DND-41 (cell line): Measurements from ENCODE around the gene FAM83E.

ENCODE experiments used
- ATAC-seq: fragments of 200-7000 bp; cut with Tn5 transposase; 3 replicates; pipeline ENCODE4 v1.9.1; 2021; ENCODE audit warnings: low read depth; ENCODE audit not compliant: insufficient read depth
- DNase-seq: peaks from one replicate; pipeline ENCODE4 v3.0.0-alpha.2; 2020
- H2AFZ ChIP-seq: 2 replicates; pipeline ENCODE4 v1.6.0; 2012; ENCODE audit warnings: low read depth, low read length
- H3K27ac ChIP-seq: 2 replicates; pipeline ENCODE4 v1.5.1; 2012; ENCODE audit warnings: low read length, inconsistent platforms
- H3K27me3 ChIP-seq: fragments of 200-600 bp; sonication (generic); 2 replicates; pipeline ENCODE4 v1.6.0; 2012; ENCODE audit warnings: low read length, mild to moderate bottlenecking, inconsistent platforms; ENCODE audit not compliant: insufficient read depth, poor library complexity
- H3K36me3 ChIP-seq: 2 replicates; pipeline ENCODE4 v1.5.1; 2012; ENCODE audit warnings: low read length, inconsistent platforms; ENCODE audit not compliant: insufficient read depth
- H3K4me1 ChIP-seq: 2 replicates; pipeline ENCODE4 v1.5.1; 2012; ENCODE audit warnings: mild to moderate bottlenecking, low read length; ENCODE audit not compliant: insufficient read depth
- H3K4me2 ChIP-seq: 2 replicates; pipeline ENCODE4 v1.6.0; 2012; ENCODE audit warnings: mild to moderate bottlenecking, moderate library complexity, low read length, inconsistent platforms; ENCODE audit not compliant: insufficient read depth
- H3K4me3 ChIP-seq, 2 experiments: fragments of 200-600 bp in 1 of 2; shearing (Covaris generic) in 1 of 2; 2 replicates each; pipeline ENCODE4 v1.5.1; 2012 to 2016; ENCODE audit warnings: inconsistent platforms in 2 of 2, low read length in 2 of 2, mild to moderate bottlenecking in 2 of 2, low read depth in 1 of 2, moderate library complexity in 1 of 2
- H3K79me2 ChIP-seq: 2 replicates; pipeline ENCODE4 v1.6.0; 2012; ENCODE audit warnings: low read length, inconsistent platforms; ENCODE audit not compliant: insufficient read depth
- H3K9ac ChIP-seq: 2 replicates; pipeline ENCODE4 v1.6.0; 2012; ENCODE audit warnings: low read depth, mild to moderate bottlenecking, inconsistent platforms, low read length, moderate library complexity
- H3K9me3 ChIP-seq: 2 replicates; pipeline ENCODE4 v1.5.1; 2012; ENCODE audit warnings: low read length, moderate library complexity, mild to moderate bottlenecking, inconsistent platforms; ENCODE audit not compliant: insufficient read depth, severe bottlenecking
- H4K20me1 ChIP-seq: 2 replicates; pipeline ENCODE4 v1.6.0; 2012; ENCODE audit warnings: low read length; ENCODE audit not compliant: insufficient read depth
- EZH2 ChIP-seq: IDR thresholded peaks from 3 replicates; pipeline ENCODE4 v1.6.1; 2012; ENCODE audit warnings: borderline replicate concordance, low read depth, mild to moderate bottlenecking, moderate library complexity, low read length, inconsistent platforms; ENCODE audit not compliant: severe bottlenecking
- TF ChIP-seq, protein P1 (sequence below): IDR thresholded peaks from 2 replicates; pipeline ENCODE4 v1.5.1; 2012; ENCODE audit warnings: borderline replicate concordance, low read length, moderate library complexity, mild to moderate bottlenecking; ENCODE audit not compliant: poor library complexity, severe bottlenecking; ENCODE audit errors: extremely low read depth

FAM83E gene

DNA sequence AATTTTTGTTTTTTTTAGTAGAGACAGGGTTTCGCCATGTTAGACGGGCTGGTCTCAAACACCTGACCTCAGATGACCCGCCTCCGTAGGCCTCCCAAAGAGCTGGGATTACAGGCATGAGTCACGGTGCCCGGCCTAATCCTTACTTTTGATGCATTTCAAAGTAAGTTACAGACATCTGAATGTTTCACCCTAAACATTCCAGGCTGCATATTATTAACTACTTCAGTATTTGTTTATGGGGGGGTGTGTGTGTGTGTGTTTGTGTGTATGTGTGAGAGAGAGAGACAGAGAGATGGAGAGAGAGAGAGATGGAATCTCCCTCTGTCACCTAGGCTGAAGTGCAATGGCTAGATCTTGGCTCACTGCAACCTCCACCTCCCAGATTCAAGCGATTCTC is 49.8 kb downstream of the FAM83E start:
- DNase-seq (no peak), ATAC-seq (no peak)
- Histone ChIP-seq H3K79me2 (no peaks in the 10 kb centered on the region), H3K9me3 (no peaks in the 10 kb centered on the region), H2AFZ (no peak overlapping the region), H3K27ac (no peak overlapping the region), H3K4me2 (no peak overlapping the region), H3K4me3 (no peak overlapping the region), H4K20me1 (no peaks in the 10 kb centered on the region), H3K27me3 (no peaks in the 10 kb centered on the region), H3K4me1 (no peaks in the 10 kb centered on the region), H3K9ac (no peak overlapping the region), H3K36me3 (no peaks in the 10 kb centered on the region)
- TF ChIP-seq EZH2: no peak
- TF ChIP-seq, protein P1, sequence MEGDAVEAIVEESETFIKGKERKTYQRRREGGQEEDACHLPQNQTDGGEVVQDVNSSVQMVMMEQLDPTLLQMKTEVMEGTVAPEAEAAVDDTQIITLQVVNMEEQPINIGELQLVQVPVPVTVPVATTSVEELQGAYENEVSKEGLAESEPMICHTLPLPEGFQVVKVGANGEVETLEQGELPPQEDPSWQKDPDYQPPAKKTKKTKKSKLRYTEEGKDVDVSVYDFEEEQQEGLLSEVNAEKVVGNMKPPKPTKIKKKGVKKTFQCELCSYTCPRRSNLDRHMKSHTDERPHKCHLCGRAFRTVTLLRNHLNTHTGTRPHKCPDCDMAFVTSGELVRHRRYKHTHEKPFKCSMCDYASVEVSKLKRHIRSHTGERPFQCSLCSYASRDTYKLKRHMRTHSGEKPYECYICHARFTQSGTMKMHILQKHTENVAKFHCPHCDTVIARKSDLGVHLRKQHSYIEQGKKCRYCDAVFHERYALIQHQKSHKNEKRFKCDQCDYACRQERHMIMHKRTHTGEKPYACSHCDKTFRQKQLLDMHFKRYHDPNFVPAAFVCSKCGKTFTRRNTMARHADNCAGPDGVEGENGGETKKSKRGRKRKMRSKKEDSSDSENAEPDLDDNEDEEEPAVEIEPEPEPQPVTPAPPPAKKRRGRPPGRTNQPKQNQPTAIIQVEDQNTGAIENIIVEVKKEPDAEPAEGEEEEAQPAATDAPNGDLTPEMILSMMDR: no peak
